GM13977 (cell line): Measurements from ENCODE around the gene MRPL39.
"Not testable (repeated sequence)": the region's sequence is repeated elsewhere in the genome, so short reads cannot be mapped to it uniquely, and the experiment has no call there.

Experiments
- DNase-seq: peaks from one replicate; pipeline ENCODE4 v3.0.0; 2012; ENCODE audit warnings: low spot score
- in situ Hi-C: fragments of 300-500 bp; cut with MboI; formaldehyde crosslinking; loops from one replicate; pipeline ENCODE4 v1.12.0; 2022; ENCODE audit warnings: low sequenced_read_pairs, low pct_unique_long_range_greater_than_20kb, mixed read lengths, inconsistent platforms; ENCODE audit not compliant: unreplicated experiment
- TF ChIP-seq, protein P1 (sequence below): IDR thresholded peaks from 2 replicates; pipeline ENCODE4 v1.5.1; 2012; ENCODE audit warnings: mild to moderate bottlenecking, control low read depth; ENCODE audit not compliant: insufficient read depth; ENCODE audit errors: extremely low read depth, missing control alignments

Gene MRPL39

GRCh38 chr21:25636727-25637126 is 29.4 kb upstream of the MRPL39 start:
- TF ChIP-seq, protein P1, sequence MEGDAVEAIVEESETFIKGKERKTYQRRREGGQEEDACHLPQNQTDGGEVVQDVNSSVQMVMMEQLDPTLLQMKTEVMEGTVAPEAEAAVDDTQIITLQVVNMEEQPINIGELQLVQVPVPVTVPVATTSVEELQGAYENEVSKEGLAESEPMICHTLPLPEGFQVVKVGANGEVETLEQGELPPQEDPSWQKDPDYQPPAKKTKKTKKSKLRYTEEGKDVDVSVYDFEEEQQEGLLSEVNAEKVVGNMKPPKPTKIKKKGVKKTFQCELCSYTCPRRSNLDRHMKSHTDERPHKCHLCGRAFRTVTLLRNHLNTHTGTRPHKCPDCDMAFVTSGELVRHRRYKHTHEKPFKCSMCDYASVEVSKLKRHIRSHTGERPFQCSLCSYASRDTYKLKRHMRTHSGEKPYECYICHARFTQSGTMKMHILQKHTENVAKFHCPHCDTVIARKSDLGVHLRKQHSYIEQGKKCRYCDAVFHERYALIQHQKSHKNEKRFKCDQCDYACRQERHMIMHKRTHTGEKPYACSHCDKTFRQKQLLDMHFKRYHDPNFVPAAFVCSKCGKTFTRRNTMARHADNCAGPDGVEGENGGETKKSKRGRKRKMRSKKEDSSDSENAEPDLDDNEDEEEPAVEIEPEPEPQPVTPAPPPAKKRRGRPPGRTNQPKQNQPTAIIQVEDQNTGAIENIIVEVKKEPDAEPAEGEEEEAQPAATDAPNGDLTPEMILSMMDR = no peak
- DNase-seq = peak; percentile 36
- in situ Hi-C loops = no loop called here

DNA sequence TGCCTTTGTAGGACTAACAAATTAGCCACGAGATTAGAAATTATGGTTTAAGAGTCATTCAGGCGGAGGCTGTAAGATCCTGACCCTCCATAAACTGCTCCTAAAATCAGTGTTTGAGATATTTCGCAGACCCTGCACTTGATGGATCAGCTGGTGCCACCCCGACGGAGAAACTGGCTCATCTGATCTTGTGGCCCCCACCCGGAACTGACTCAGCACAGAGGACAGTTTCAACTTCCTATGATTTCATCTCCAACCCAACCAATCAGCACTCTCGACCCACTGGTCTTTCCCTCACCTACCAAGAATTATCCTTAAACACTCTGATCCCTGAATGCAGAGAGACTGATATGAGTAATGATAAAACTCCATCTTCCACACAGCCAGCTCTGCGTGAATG is 28.0 kb upstream of the MRPL39 start:
- no peak for DNase-seq
- in situ Hi-C loops = no loop called here
- TF ChIP-seq, protein P1 = no peak

DNA sequence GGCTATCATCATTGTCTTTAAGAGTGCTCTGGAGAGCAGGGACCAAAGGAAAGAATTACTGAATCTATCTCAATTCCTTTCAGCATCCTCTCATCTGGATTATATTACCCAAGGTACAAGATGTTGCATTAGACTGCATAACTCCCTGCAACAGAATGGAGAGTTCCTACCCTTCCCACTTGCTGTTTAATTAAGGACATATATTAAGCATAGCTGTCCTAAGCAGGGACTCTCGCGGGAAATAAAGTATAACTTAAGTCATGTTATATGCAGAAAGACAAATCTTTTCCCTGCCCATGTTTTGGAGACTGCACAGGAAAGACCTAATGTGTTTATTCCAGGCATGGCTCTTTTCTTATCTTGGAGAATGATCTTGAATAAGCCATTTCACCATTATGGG is 25.0 kb upstream of the MRPL39 start:
- TF ChIP-seq, protein P1 = no peak
- no peak for DNase-seq
- in situ Hi-C loops = no loop called here

- no peak for DNase-seq
These were observed 19.5 kb upstream of the MRPL39 start for GRCh38 chr21:25626757-25627156.

GRCh38 chr21:25625776-25626555 is 18.7 kb upstream of the MRPL39 start:
- in situ Hi-C loops, DNase-seq: not testable (repeated sequence)

More at GRCh38 chr21:25626757-25627156, 19.5 kb upstream of the MRPL39 start:
- TF ChIP-seq, protein P1 = no peak
- in situ Hi-C loops = no loop called here

- DNase-seq = no peak
- in situ Hi-C loops = no loop called here
- TF ChIP-seq, protein P1 = no peak
These were observed 17.8 kb upstream of the MRPL39 start for GRCh38 chr21:25625036-25625435.

DNA sequence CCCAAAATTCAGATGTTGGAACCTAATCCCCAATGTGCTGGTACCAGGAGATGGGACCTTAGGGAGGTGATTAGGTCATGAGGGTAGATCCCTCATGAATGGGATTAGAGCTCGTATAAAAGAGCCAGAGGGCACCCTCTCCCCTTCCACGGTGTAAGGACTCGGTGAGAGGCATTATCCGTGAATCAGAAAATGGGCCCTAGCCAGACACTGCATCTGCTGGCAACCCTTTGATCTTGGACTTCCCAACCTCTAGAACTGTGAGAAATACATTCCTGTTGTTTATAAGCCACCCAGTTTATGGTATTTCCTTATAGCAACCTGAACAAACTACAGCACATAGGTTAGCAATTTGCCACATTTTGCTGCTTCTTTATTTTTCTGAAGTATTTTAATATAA is 17.2 kb upstream of the MRPL39 start:
- no peak for DNase-seq
- TF ChIP-seq, protein P1 = no peak
- in situ Hi-C loops = loop anchor here (25.0 kb wide), 1 partner anchor 1088 kb away; no protein-coding TSS in a partner anchor
